BLaER1 (cell line): ENCODE results near the gene PPM1E.
"Not testable (repeated sequence)": the region's sequence is repeated elsewhere in the genome, so short reads cannot be mapped to it uniquely, and the experiment has no call there.

Source experiments
- H3K27ac ChIP-seq: shearing (Covaris generic); formaldehyde crosslinking; 2 replicates; pipeline ENCODE4 v1.8.1; 2022
- H3K27me3 ChIP-seq: shearing (Covaris generic); formaldehyde crosslinking; 2 replicates; pipeline ENCODE4 v1.8.1; 2022
- H3K36me3 ChIP-seq: shearing (Covaris generic); formaldehyde crosslinking; 2 replicates; pipeline ENCODE4 v1.8.1; 2022
- H3K4me1 ChIP-seq: shearing (Covaris generic); formaldehyde crosslinking; 2 replicates; pipeline ENCODE4 v1.8.1; 2022
- H3K4me2 ChIP-seq: shearing (Covaris generic); formaldehyde crosslinking; 2 replicates; pipeline ENCODE4 v1.8.1; 2022
- H3K4me3 ChIP-seq: shearing (Covaris generic); formaldehyde crosslinking; 2 replicates; pipeline ENCODE4 v1.8.1; 2022
- H3K9ac ChIP-seq: shearing (Covaris generic); formaldehyde crosslinking; 2 replicates; pipeline ENCODE4 v1.8.1; 2022
- H3K9me3 ChIP-seq: shearing (Covaris generic); formaldehyde crosslinking; 2 replicates; pipeline ENCODE4 v1.8.1; 2022
- H4K20me1 ChIP-seq: shearing (Covaris generic); formaldehyde crosslinking; 2 replicates; pipeline ENCODE4 v1.8.1; 2022
- Cebpa-rat ChIP-seq: shearing (Covaris generic); IDR thresholded peaks from 2 replicates; pipeline ENCODE4 v1.8.1; 2022

Gene PPM1E

GRCh38 chr17:58747674-58748073 lies 8.0 kb upstream of the PPM1E start:
- Histone ChIP-seq H3K4me3 (no peak overlapping the region), H3K27ac (no peak overlapping the region), H3K36me3 (no peaks in the 10 kb centered on the region), H3K9ac (no peak overlapping the region), H3K9me3 (no peaks in the 10 kb centered on the region), H3K4me2 (no peak overlapping the region), H3K4me1 (no peaks in the 10 kb centered on the region), H3K27me3 (no peaks in the 10 kb centered on the region), H4K20me1 (no peaks in the 10 kb centered on the region)
- no peak for TF ChIP-seq Cebpa-rat

GRCh38 chr17:58749627-58750026 lies 6.0 kb upstream of the PPM1E start:
- H3K27me3 ChIP-seq, H4K20me1 ChIP-seq, H3K4me3 ChIP-seq, H3K9ac ChIP-seq, H3K36me3 ChIP-seq, H3K4me2 ChIP-seq, H3K27ac ChIP-seq, H3K4me1 ChIP-seq, H3K9me3 ChIP-seq: not testable (repeated sequence)

GRCh38 chr17:58753026-58753425 lies 2.6 kb upstream of the PPM1E start:
- Histone ChIP-seq H3K36me3 (no peaks in the 10 kb centered on the region), H3K4me3 (no peak overlapping the region), H3K4me1 (peaks cover 13% of the 10 kb centered on the region), H3K9ac (no peak overlapping the region), H3K27ac (no peak overlapping the region), H4K20me1 (peaks cover 18% of the 10 kb centered on the region), H3K4me2 (no peak overlapping the region), H3K9me3 (no peaks in the 10 kb centered on the region), H3K27me3 (peaks cover 18% of the 10 kb centered on the region; the same call in 1 of the 2 replicates)
- TF ChIP-seq Cebpa-rat: no peak

GRCh38 chr17:58755269-58755576 lies 431 bp upstream of the PPM1E start:
- Histone ChIP-seq H3K4me3 (no peak overlapping the region), H4K20me1 (peaks cover 19% of the 10 kb centered on the region), H3K36me3 (no peaks in the 10 kb centered on the region), H3K4me1 (peaks cover 16% of the 10 kb centered on the region), H3K4me2 (peak overlapping the region; percentile 90; the same call in 1 of the 2 replicates), H3K27ac (no peak overlapping the region), H3K27me3 (peaks cover 21% of the 10 kb centered on the region; the same call in 1 of the 2 replicates), H3K9me3 (no peaks in the 10 kb centered on the region), H3K9ac (no peak overlapping the region)
- no peak for TF ChIP-seq Cebpa-rat

- H3K27me3 ChIP-seq: peaks cover 21% of the 10 kb centered on the region; the same call in 1 of the 2 replicates
- peak overlapping the region; percentile 87 for H3K4me3 ChIP-seq
- H3K27ac ChIP-seq: peak overlapping the region; percentile 55
- peak overlapping the region; percentile 76 for H3K9ac ChIP-seq
- no peaks in the 10 kb centered on the region for H3K36me3 ChIP-seq
- peak overlapping the region; percentile 90 for H3K4me2 ChIP-seq
- H3K9me3 ChIP-seq: no peaks in the 10 kb centered on the region
- peaks cover 16% of the 10 kb centered on the region for H3K4me1 ChIP-seq
- no peak for TF ChIP-seq Cebpa-rat
- peaks cover 19% of the 10 kb centered on the region for H4K20me1 ChIP-seq
Measured at GRCh38 chr17:58756246-58757161, 850 bp downstream of the PPM1E start.

- H3K4me2 ChIP-seq: peak overlapping the region; percentile 90
- H3K4me1 ChIP-seq: peaks cover 16% of the 10 kb centered on the region
- no peak overlapping the region for H3K27ac ChIP-seq
- no peaks in the 10 kb centered on the region for H3K36me3 ChIP-seq
- no peaks in the 10 kb centered on the region for H3K9me3 ChIP-seq
- peaks cover 21% of the 10 kb centered on the region; the same call in 1 of the 2 replicates for H3K27me3 ChIP-seq
- H3K9ac ChIP-seq: peak overlapping the region; percentile 76
- peaks cover 19% of the 10 kb centered on the region for H4K20me1 ChIP-seq
- no peak for TF ChIP-seq Cebpa-rat
- H3K4me3 ChIP-seq: peak overlapping the region; percentile 87
Measured at GRCh38 chr17:58757162-58757613, 1.5 kb downstream of the PPM1E start.

- Histone ChIP-seq H3K4me1 (peaks cover 16% of the 10 kb centered on the region), H3K9ac (no peak overlapping the region), H3K27me3 (peaks cover 21% of the 10 kb centered on the region; the same call in 1 of the 2 replicates), H3K36me3 (no peaks in the 10 kb centered on the region), H3K4me3 (no peak overlapping the region), H3K27ac (no peak overlapping the region), H3K4me2 (no peak overlapping the region), H4K20me1 (peaks cover 19% of the 10 kb centered on the region), H3K9me3 (no peaks in the 10 kb centered on the region)
- TF ChIP-seq Cebpa-rat: no peak
Measured at GRCh38 chr17:58758890-58759289, 3.2 kb downstream of the PPM1E start.

- Histone ChIP-seq H3K4me1 (peaks cover 19% of the 10 kb centered on the region), H3K4me2 (no peak overlapping the region), H3K36me3 (no peaks in the 10 kb centered on the region), H3K27me3 (peaks cover 21% of the 10 kb centered on the region; the same call in 1 of the 2 replicates), H3K9ac (no peak overlapping the region), H3K27ac (no peak overlapping the region), H3K9me3 (no peaks in the 10 kb centered on the region), H3K4me3 (no peak overlapping the region), H4K20me1 (peaks cover 19% of the 10 kb centered on the region)
- no peak for TF ChIP-seq Cebpa-rat
Measured at GRCh38 chr17:58759522-58759921, 3.9 kb downstream of the PPM1E start.

- Histone ChIP-seq H3K27me3 (peaks cover 21% of the 10 kb centered on the region; the same call in 1 of the 2 replicates), H4K20me1 (peaks cover 19% of the 10 kb centered on the region), H3K4me3 (no peak overlapping the region), H3K4me1 (peaks cover 22% of the 10 kb centered on the region), H3K27ac (no peak overlapping the region), H3K4me2 (no peak overlapping the region), H3K36me3 (no peaks in the 10 kb centered on the region), H3K9ac (no peak overlapping the region), H3K9me3 (no peaks in the 10 kb centered on the region)
- TF ChIP-seq Cebpa-rat: no peak
Measured at GRCh38 chr17:58760248-58760647, 4.6 kb downstream of the PPM1E start.

GRCh38 chr17:58763263-58763662 lies 7.6 kb downstream of the PPM1E start:
- Histone ChIP-seq H3K9ac (no peak overlapping the region), H3K4me1 (peaks cover 7% of the 10 kb centered on the region; the same call in 1 of the 2 replicates), H3K9me3 (no peaks in the 10 kb centered on the region), H3K27ac (no peak overlapping the region), H3K27me3 (0 out of 2 replicates have a peak, but pooled peaks cover under 1% of the 10 kb centered on the region), H3K36me3 (no peaks in the 10 kb centered on the region), H3K4me2 (no peak overlapping the region), H3K4me3 (no peak overlapping the region), H4K20me1 (no peaks in the 10 kb centered on the region)
- no peak for TF ChIP-seq Cebpa-rat
